OCI-LY7 (cell line): ENCODE data around the gene RBKS. TPM values are rescaled to one million over a fixed set of nuclear protein-coding genes. Genes with fewer than 3 reads are reported as not detected.

Experiments used
- BruUV-seq: library from RNA; stranded (reverse); fragments of 400-500 nt; replicated peaks from 2 replicates; lab custom pipeline; 2021; lab: Mats Ljungman, UMichigan
- CTCF ChIA-PET: fragments of 300-600 bp; sonication (Branson Sonifier 250); formaldehyde crosslinking; loops from one replicate; lab custom pipeline; 2022; ENCODE audit warnings: antibody characterized with exemption; ENCODE audit not compliant: unreplicated experiment; lab: Charles Lee
- POLR2A ChIA-PET: fragments of 300-600 bp; sonication (Branson Sonifier 250); formaldehyde crosslinking; loops from one replicate; lab custom pipeline; 2022; ENCODE audit warnings: antibody characterized with exemption; lab: Charles Lee
- DNase-seq: peaks from one replicate; pipeline ENCODE4 v3.0.0-alpha.2; 2015; ENCODE audit warnings: low spot score
- H2AFZ ChIP-seq: fragments of 200-600 bp; sonication (generic), shearing (Covaris generic); 2 replicates; pipeline ENCODE4 v1.6.1; 2014; ENCODE audit warnings: mild to moderate bottlenecking, antibody characterized with exemption, low read length, moderate library complexity
- H3K27ac ChIP-seq: fragments of 200-600 bp; sonication (generic); 2 replicates; pipeline ENCODE4 v1.5.1; 2014; ENCODE audit warnings: mixed run types, low read depth, mild to moderate bottlenecking, moderate library complexity, low read length, inconsistent platforms; ENCODE audit not compliant: poor library complexity, severe bottlenecking
- H3K36me3 ChIP-seq: fragments of 200-600 bp; sonication (generic); 2 replicates; pipeline ENCODE4 v1.6.1; 2014; ENCODE audit warnings: mild to moderate bottlenecking, antibody characterized with exemption, low read length, moderate library complexity, mixed read lengths; ENCODE audit not compliant: insufficient read depth
- H3K4me1 ChIP-seq: fragments of 200-600 bp; sonication (generic); 2 replicates; pipeline ENCODE4 v1.5.1; 2014; ENCODE audit warnings: mild to moderate bottlenecking, low read length; ENCODE audit not compliant: insufficient read depth, poor library complexity, severe bottlenecking
- H3K4me2 ChIP-seq: fragments of 200-600 bp; sonication (generic); 2 replicates; pipeline ENCODE4 v1.6.1; 2014; ENCODE audit warnings: mild to moderate bottlenecking, low read length
- H3K4me3 ChIP-seq: fragments of 200-600 bp; sonication (generic); 2 replicates; pipeline ENCODE4 v1.5.1; 2014; ENCODE audit warnings: mild to moderate bottlenecking, low read depth, low read length; ENCODE audit not compliant: poor library complexity, severe bottlenecking
- H3K79me2 ChIP-seq: fragments of 200-600 bp; sonication (generic); 2 replicates; pipeline ENCODE4 v1.6.1; 2016; ENCODE audit warnings: low read depth, mild to moderate bottlenecking, low read length, moderate library complexity, mixed read lengths; ENCODE audit not compliant: insufficient read depth
- H3K9me2 ChIP-seq: fragments of 200-600 bp; sonication (generic); 2 replicates; pipeline ENCODE4 v1.6.1; 2016; ENCODE audit warnings: mild to moderate bottlenecking, low read length, mixed read lengths; ENCODE audit not compliant: insufficient read depth
- H3K9me3 ChIP-seq: fragments of 200-600 bp; sonication (generic); 2 replicates; pipeline ENCODE4 v1.6.1; 2014; ENCODE audit warnings: mild to moderate bottlenecking, mixed run types, low read length, mixed read lengths
- H4K20me1 ChIP-seq: fragments of 200-600 bp; sonication (generic); 2 replicates; pipeline ENCODE4 v1.6.1; 2014; ENCODE audit warnings: mild to moderate bottlenecking, antibody characterized with exemption, low read length, moderate library complexity, mixed read lengths; ENCODE audit not compliant: insufficient read depth
- CTCF ChIP-seq: fragments of 200-600 bp; sonication (generic); conservative IDR thresholded peaks from 2 replicates; pipeline ENCODE4 v1.5.1; 2014; ENCODE audit warnings: mild to moderate bottlenecking, antibody characterized with exemption, low read length, moderate library complexity, mixed read lengths
- EZH2phosphoT487 ChIP-seq: fragments of 200-600 bp; sonication (generic); IDR thresholded peaks from 2 replicates; pipeline ENCODE4 v1.6.1; 2018; ENCODE audit warnings: low read depth, borderline replicate concordance, mild to moderate bottlenecking, mixed run types, antibody characterized with exemption, low read length, moderate library complexity, mixed read lengths
- intact Hi-C: fragments of 100-400 bp; cut with micrococcal nuclease; formaldehyde crosslinking; loops from one replicate; pipeline ENCODE4 v1.10.0; 2022; ENCODE audit not compliant: unreplicated experiment
- total RNA-seq, 2 experiments: library from RNA; depleted of rRNA in 1 of 2; stranded (reverse); fragments of >200 nt in 1 of 2; shearing (Covaris generic) in 1 of 2; gene quantifications; 2 replicates each; pipeline ENCODE4 v1.2.3, GENCODE V29; 2014 to 2022

The RBKS gene
- total RNA-seq, 2 experiments from 2014 or later: 1.1 TPM

GRCh38 chr2:27771548-27772335 is 118.4 kb downstream of the RBKS start, which contains the start of gene MRPL33:
Gene MRPL33 (plus strand): TSS chr2:27771719. CDS start chr2:27771778, 59 bp downstream.
- Histone ChIP-seq H3K9me2 (peaks cover 5% of the 10 kb centered on the region; the same call in 1 of the 2 replicates), H3K4me3 (peak within 1 kb of the TSS; percentile 82), H3K9me3 (no peaks in the 10 kb centered on the region), H4K20me1 (no peaks in the 10 kb centered on the region), H3K4me1 (peaks cover 12% of the 10 kb centered on the region), H3K4me2 (peak within 1 kb of the TSS; percentile 69), H2AFZ (peak within 1 kb of the TSS; percentile 99), H3K27ac (peak within 1 kb of the TSS; percentile 7), H3K36me3 (peaks cover 17% of the 10 kb centered on the region; the same call in 1 of the 2 replicates), H3K79me2 (peaks cover 14% of the 10 kb centered on the region)
- ChIA-PET CTCF (no interaction called here), POLR2A (interaction anchor here (0.7 to 1.0 kb wide), 2 partner anchors 9 to 17 kb away, joined by 3 to 5 read pairs; no protein-coding TSS in a partner anchor)
- no peak for TF ChIP-seq CTCF
- TF ChIP-seq EZH2phosphoT487: no peak
- DNase-seq: peak; percentile 87
- BruUV-seq: TSS peak; percentile 64
- intact Hi-C loops: loop anchor here (5.0 kb wide), 2 partner anchors 121 to 621 kb away; partner anchors contain the start of genes BABAM2, FOSL2 and RBKS

DNA sequence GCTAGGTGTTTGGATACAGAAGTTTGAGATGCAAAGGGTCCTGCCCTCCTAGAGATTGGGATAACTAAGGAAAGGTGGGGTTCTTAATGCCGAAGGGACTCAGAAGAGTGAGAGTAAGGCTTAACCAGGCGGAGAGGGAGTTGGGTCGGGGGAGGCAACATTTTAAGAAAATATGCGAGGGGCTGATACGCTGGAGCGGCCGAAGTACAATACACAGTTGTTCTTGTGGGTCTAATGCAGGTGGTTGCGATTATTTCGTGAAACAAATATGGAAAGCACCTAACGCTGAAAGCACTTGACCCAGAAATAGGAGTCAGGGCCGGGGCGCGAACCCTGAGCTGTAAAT is 119.0 kb downstream of the RBKS start:
- CTCF ChIA-PET: no interaction called here
- peak overlapping the region; percentile 69 for H3K4me2 ChIP-seq
- intact Hi-C loops: loop anchor here (5.0 kb wide), 2 partner anchors 121 to 621 kb away; partner anchors contain the start of genes BABAM2, FOSL2 and RBKS
- POLR2A ChIA-PET: interaction anchor here (0.7 kb wide), 1 partner anchor 9 kb away, joined by 5 read pairs; no protein-coding TSS in a partner anchor
- TF ChIP-seq CTCF (no peak), EZH2phosphoT487 (no peak)
- peaks cover 5% of the 10 kb centered on the region; the same call in 1 of the 2 replicates for H3K9me2 ChIP-seq
- H2AFZ ChIP-seq: peak overlapping the region; percentile 99
- no TSS peak for BruUV-seq
- no peaks in the 10 kb centered on the region for H3K9me3 ChIP-seq
- H3K27ac ChIP-seq: no peak overlapping the region
- no peak for DNase-seq
- peak overlapping the region; percentile 82 for H3K4me3 ChIP-seq
- H3K36me3 ChIP-seq: peaks cover 17% of the 10 kb centered on the region; the same call in 1 of the 2 replicates
- peaks cover 14% of the 10 kb centered on the region for H3K79me2 ChIP-seq
- no peaks in the 10 kb centered on the region for H4K20me1 ChIP-seq
- peaks cover 12% of the 10 kb centered on the region for H3K4me1 ChIP-seq

DNA sequence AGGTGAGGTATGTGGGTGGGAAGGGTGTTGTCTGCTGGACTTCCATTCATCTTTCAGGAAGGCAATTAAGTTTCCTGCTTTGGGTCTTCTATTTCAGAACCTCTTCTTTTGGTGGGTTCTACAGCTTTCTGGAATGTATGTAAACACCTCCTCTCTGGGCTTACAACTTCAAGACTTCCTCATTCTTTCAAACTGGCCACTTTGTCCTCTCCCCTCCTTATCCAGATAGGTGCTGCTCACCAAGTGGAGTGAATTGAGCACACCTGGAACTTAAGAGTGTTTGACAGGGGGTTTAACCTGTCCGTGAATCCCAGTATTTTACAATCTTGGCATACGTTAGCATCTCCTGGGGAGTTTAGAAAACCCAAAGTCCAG is 123.9 kb downstream of the RBKS start:
- Histone ChIP-seq H3K79me2 (no peaks in the 10 kb centered on the region), H3K4me3 (no peak overlapping the region), H4K20me1 (no peaks in the 10 kb centered on the region), H3K9me3 (no peaks in the 10 kb centered on the region), H3K4me2 (no peak overlapping the region), H3K36me3 (no peaks in the 10 kb centered on the region), H3K4me1 (no peaks in the 10 kb centered on the region), H3K9me2 (no peaks in the 10 kb centered on the region), H3K27ac (no peak overlapping the region), H2AFZ (no peak overlapping the region)
- ChIA-PET POLR2A (no interaction called here), CTCF (no interaction called here)
- intact Hi-C loops: no loop called here
- DNase-seq: no peak
- BruUV-seq: no TSS peak
- no peak for TF ChIP-seq CTCF
- no peak for TF ChIP-seq EZH2phosphoT487
